ENCODE measurements around the gene BMP7. TPM values are rescaled to one million over a fixed set of nuclear protein-coding genes. Genes with fewer than 3 reads are reported as not detected.

The BMP7 gene
- total RNA-seq, 2 experiments from 2014 or later: 2.2 to 94.2 TPM

DNA sequence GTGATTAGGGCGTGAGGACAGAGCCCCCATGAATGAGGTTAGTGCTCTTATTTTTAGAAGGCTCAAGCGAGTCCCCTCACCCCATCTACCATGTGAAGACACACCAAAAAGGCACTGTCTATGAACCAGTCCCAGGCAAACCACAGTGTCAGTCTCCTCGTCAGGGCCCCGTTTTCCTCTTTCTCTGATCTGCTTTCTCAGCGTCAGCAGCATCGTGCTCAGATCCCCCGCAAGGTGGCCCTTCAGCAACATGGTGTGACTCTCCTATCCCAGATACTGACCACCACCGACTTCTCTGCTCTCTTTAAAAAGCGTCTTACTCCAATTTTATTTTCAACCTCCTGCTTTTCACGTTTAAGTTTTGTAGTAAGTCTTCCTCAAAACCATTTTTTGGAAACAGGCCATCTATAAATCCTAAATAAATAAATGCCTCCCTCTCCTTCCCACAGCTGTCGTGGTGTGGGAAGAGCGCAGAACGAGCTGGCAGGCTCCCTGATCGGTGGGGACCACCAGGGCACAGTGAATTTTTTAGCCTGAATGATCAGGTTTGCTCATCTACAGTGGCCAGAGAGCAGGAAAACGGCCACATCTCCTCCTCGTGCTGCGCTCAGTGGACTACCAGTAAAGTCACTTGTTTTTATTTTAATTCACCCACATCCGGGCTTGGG is 113.1 kb downstream of the BMP7 start:
- no TSS peak for BruUV-seq (replicated peaks)
- TF ChIP-seq EZH2phosphoT487 (IDR thresholded peaks at IDR 0.05; ENCODE audit: borderline replicate concordance, low read depth, low read length): no peak
- TF ChIP-seq, protein P1, sequence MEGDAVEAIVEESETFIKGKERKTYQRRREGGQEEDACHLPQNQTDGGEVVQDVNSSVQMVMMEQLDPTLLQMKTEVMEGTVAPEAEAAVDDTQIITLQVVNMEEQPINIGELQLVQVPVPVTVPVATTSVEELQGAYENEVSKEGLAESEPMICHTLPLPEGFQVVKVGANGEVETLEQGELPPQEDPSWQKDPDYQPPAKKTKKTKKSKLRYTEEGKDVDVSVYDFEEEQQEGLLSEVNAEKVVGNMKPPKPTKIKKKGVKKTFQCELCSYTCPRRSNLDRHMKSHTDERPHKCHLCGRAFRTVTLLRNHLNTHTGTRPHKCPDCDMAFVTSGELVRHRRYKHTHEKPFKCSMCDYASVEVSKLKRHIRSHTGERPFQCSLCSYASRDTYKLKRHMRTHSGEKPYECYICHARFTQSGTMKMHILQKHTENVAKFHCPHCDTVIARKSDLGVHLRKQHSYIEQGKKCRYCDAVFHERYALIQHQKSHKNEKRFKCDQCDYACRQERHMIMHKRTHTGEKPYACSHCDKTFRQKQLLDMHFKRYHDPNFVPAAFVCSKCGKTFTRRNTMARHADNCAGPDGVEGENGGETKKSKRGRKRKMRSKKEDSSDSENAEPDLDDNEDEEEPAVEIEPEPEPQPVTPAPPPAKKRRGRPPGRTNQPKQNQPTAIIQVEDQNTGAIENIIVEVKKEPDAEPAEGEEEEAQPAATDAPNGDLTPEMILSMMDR (conservative IDR thresholded peaks at IDR 0.05; ENCODE audit: low read length): no peak
- Histone ChIP-seq H4K20me1 (ENCODE audit: insufficient read depth, low read length) (no peaks in the 10 kb centered on the region), H2AFZ (ENCODE audit: low read length) (no peak overlapping the region), H3K4me3 (ENCODE audit: low read depth, low read length, poor library complexity, severe bottlenecking) (no peak overlapping the region), H3K79me2 (ENCODE audit: insufficient read depth, low read depth, low read length) (no peaks in the 10 kb centered on the region), H3K9me3 (ENCODE audit: low read length) (no peaks in the 10 kb centered on the region), H3K4me1 (ENCODE audit: insufficient read depth, low read length, poor library complexity, severe bottlenecking) (no peaks in the 10 kb centered on the region), H3K27ac (ENCODE audit: low read depth, low read length, poor library complexity, severe bottlenecking) (no peak overlapping the region), H3K4me2 (ENCODE audit: low read length) (no peak overlapping the region), H3K9me2 (ENCODE audit: insufficient read depth, low read length) (no peaks in the 10 kb centered on the region), H3K36me3 (ENCODE audit: insufficient read depth, low read length) (no peaks in the 10 kb centered on the region)
- no peak for DNase-seq (ENCODE audit: low spot score)
- POLR2A ChIA-PET: no interaction called here
- CTCF ChIA-PET (ENCODE audit: unreplicated experiment): no interaction called here
- intact Hi-C loops (cut with micrococcal nuclease; ENCODE audit: unreplicated experiment): no loop called here

DNA sequence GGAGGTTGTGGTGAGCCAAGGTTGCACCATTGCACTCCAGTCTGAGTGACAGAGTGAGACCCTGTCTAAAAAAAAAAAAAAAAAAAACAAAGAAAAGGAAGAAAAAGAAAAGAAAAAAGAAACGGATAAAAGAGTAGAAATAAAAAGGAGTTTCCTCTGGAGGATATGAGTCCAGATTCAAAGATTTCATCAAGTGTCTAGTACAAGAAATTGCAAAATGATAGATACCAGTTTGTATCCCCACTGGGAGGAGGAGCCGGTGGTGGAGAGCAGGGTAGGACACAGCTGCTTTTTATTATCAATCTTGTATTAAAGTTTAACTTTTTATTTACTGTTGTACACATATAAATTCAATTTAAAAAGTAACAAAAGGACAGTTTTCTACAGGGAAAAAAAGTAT is 113.9 kb downstream of the BMP7 start:
- ChIA-PET CTCF (ENCODE audit: unreplicated experiment) (no interaction called here), POLR2A (no interaction called here)
- Histone ChIP-seq H3K4me2 (ENCODE audit: low read length) (no peak overlapping the region), H3K79me2 (ENCODE audit: insufficient read depth, low read depth, low read length) (no peaks in the 10 kb centered on the region), H3K4me3 (ENCODE audit: low read depth, low read length, poor library complexity, severe bottlenecking) (no peak overlapping the region), H3K36me3 (ENCODE audit: insufficient read depth, low read length) (no peaks in the 10 kb centered on the region), H2AFZ (ENCODE audit: low read length) (no peak overlapping the region), H4K20me1 (ENCODE audit: insufficient read depth, low read length) (no peaks in the 10 kb centered on the region), H3K9me3 (ENCODE audit: low read length) (no peaks in the 10 kb centered on the region), H3K9me2 (ENCODE audit: insufficient read depth, low read length) (no peaks in the 10 kb centered on the region), H3K27ac (ENCODE audit: low read depth, low read length, poor library complexity, severe bottlenecking) (no peak overlapping the region), H3K4me1 (ENCODE audit: insufficient read depth, low read length, poor library complexity, severe bottlenecking) (no peaks in the 10 kb centered on the region)
- intact Hi-C loops (cut with micrococcal nuclease; ENCODE audit: unreplicated experiment): no loop called here
- no peak for DNase-seq (ENCODE audit: low spot score)
- no TSS peak for BruUV-seq (replicated peaks)
- TF ChIP-seq, protein P1 (conservative IDR thresholded peaks at IDR 0.05; ENCODE audit: low read length): no peak
- TF ChIP-seq EZH2phosphoT487 (IDR thresholded peaks at IDR 0.05; ENCODE audit: borderline replicate concordance, low read depth, low read length): no peak

DNA sequence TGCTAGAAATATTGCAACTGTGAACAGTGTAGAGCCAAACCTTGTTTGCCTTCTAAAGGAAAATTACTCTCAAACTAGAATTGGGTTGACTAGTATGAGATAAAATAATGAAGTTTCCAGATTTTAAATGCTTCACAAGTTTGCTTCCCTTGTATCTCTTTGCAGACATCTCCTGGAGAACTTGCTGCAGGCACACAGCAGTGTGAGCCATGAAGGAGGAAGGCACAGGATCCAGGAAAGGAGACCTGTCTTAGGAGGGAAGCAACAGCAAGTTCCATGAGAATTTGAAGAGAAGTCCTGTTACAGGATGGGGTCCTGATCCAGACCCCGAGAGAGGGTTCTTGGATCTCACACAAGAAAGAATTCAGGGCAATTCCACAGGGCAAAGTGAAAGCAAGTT is 115.9 kb downstream of the BMP7 start:
- Histone ChIP-seq H3K4me2 (ENCODE audit: low read length) (no peak overlapping the region), H3K9me2 (ENCODE audit: insufficient read depth, low read length) (no peaks in the 10 kb centered on the region), H2AFZ (ENCODE audit: low read length) (no peak overlapping the region), H3K9me3 (ENCODE audit: low read length) (no peaks in the 10 kb centered on the region), H3K79me2 (ENCODE audit: insufficient read depth, low read depth, low read length) (no peaks in the 10 kb centered on the region), H3K4me3 (ENCODE audit: low read depth, low read length, poor library complexity, severe bottlenecking) (no peak overlapping the region), H3K36me3 (ENCODE audit: insufficient read depth, low read length) (no peaks in the 10 kb centered on the region), H3K4me1 (ENCODE audit: insufficient read depth, low read length, poor library complexity, severe bottlenecking) (peaks cover 7% of the 10 kb centered on the region), H4K20me1 (ENCODE audit: insufficient read depth, low read length) (no peaks in the 10 kb centered on the region), H3K27ac (ENCODE audit: low read depth, low read length, poor library complexity, severe bottlenecking) (no peak overlapping the region)
- no peak for TF ChIP-seq EZH2phosphoT487 (IDR thresholded peaks at IDR 0.05; ENCODE audit: borderline replicate concordance, low read depth, low read length)
- TF ChIP-seq, protein P1 (conservative IDR thresholded peaks at IDR 0.05; ENCODE audit: low read length): no peak
- ChIA-PET POLR2A (no interaction called here), CTCF (ENCODE audit: unreplicated experiment) (no interaction called here)
- no TSS peak for BruUV-seq (replicated peaks)
- intact Hi-C loops (cut with micrococcal nuclease; ENCODE audit: unreplicated experiment): no loop called here
- no peak for DNase-seq (ENCODE audit: low spot score)

All from OCI-LY7 (cell line).